Adrenal gland (tissue), 12 donors: ENCODE data around the gene ECI1. TPM values are rescaled to one million over a fixed set of nuclear protein-coding genes. Genes with fewer than 3 reads are reported as not detected.

Source experiments
- DNase-seq, 7 donors: peaks; one replicate each; pipeline ENCODE4 v3.0.0-alpha.2; 2019 to 2020
- H3K27ac ChIP-seq, 5 donors: fragments of 200-600 bp; sonication (generic) in 4 of 5; 1 replicate in 3 of 5; 2 replicates in 2 of 5; pipeline versions ENCODE4 v1.5.1 to v1.8.0; 2016 to 2020; ENCODE audit warnings: mild to moderate bottlenecking in 1 of 5
- H3K27me3 ChIP-seq: fragments of 200-600 bp; 2 replicates; pipeline ENCODE4 v1.8.0; 2021
- H3K36me3 ChIP-seq, 2 donors: fragments of 200-600 bp; replicated peaks in 1 of 2; 1 replicate in 1 of 2; 2 replicates in 1 of 2; pipeline versions ENCODE4 v1.5.1 to v1.8.0; 2018 to 2022
- H3K4me1 ChIP-seq, 2 donors: fragments of 200-600 bp; replicated peaks in 1 of 2; 1 replicate in 1 of 2; 2 replicates in 1 of 2; pipeline versions ENCODE4 v1.5.1 to v1.8.0; 2018 to 2021
- H3K4me3 ChIP-seq, 4 donors: fragments of 200-600 bp; sonication (generic) in 3 of 4; one replicate each; pipeline ENCODE4 v1.5.1; 2016 to 2018
- H3K9me3 ChIP-seq, 3 donors: fragments of 200-600 bp; sonication (generic) in 1 of 3; replicated peaks in 1 of 3; 1 replicate in 2 of 3; 2 replicates in 1 of 3; pipeline versions ENCODE4 v1.5.1 to v1.8.0; 2016 to 2021
- CTCF ChIP-seq, 6 experiments: fragments of 450-650 bp in 4 of 6; fragments of 200-600 bp in 2 of 6; sonication (generic) in 1 of 6; IDR thresholded peaks; 1 replicate in 5 of 6; 2 replicates in 1 of 6; pipeline versions ENCODE4 v1.5.1 to v1.8.0; 2016 to 2021; ENCODE audit warnings: antibody characterized with exemption in 6 of 6, mild to moderate bottlenecking in 2 of 6, moderate library complexity in 1 of 6
- POLR2A ChIP-seq, 2 donors: fragments of 450-650 bp; IDR thresholded peaks; one replicate each; pipeline ENCODE4 v1.6.1; 2017; ENCODE audit warnings: antibody characterized with exemption in 2 of 2, mild to moderate bottlenecking in 2 of 2, moderate library complexity in 1 of 2
- WGBS, 4 donors: extraction: QIAGEN DNeasy Blood & Tissue Kit in 2 of 4; methylation state at CpG; one replicate each; pipeline versions ENCODE4 v1.1.5 to v1.1.7; 2013 to 2017; 5-methylcytosine and 5-hydroxymethylcytosine counted together
- intact Hi-C, 2 donors: fragments of 100-400 bp; cut with DNase I; formaldehyde crosslinking; loops; one replicate each; pipeline versions ENCODE4 v1.14.1 to v1.15.0; 2022 to 2023
- polyA plus RNA-seq, 3 donors: library from polyadenylated mRNA; stranded (reverse); fragments of 200-250 nt in 2 of 3; fragments of 350-450 nt in 1 of 3; fragmentation: Illumina TruSeq in 1 of 3; extraction: RNeasy Lipid Tissue Mini Kit (QIAGEN cat#74804) in 1 of 3; gene quantifications; one replicate each; pipeline ENCODE4 v1.2.3, GENCODE V29; 2013 to 2014
- total RNA-seq, 9 donors: library from RNA; depleted of rRNA in 4 of 9; stranded (reverse); fragments of >200 nt in 4 of 9; fragments of 120-200 nt in 1 of 9; fragmentation: NEBNext Ultra II Directional in 1 of 9; extraction: Animal tissue kit (Norgen Biotek cat#: 25700) in 1 of 9; gene quantifications; one replicate each; pipeline versions ENCODE4 v1.1.0 to v1.2.4, GENCODE V29; 2013 to 2023
- donor health status: healthy with polysubstance abuse.
- donor health status: Bipolar disorder and iron deficiency.
- donor health status: DM: yes; HTN: yes; CAD: no.
- donor health status: DM: no; HTN: no; CAD: no.
- donor health status: DM: no; HTN: no; CAD: no.
- donor health status: DM: yes; HTN: yes; CAD: no.

The ECI1 gene
- total and polyA plus RNA-seq, 12 donors = 5.8 to 172 (median 63.7) TPM

GRCh38 chr16:2275476-2276367, 24.3 kb upstream of the ECI1 start:
- no peak for DNase-seq
- no peaks in the 10 kb centered on the region for H3K4me1 ChIP-seq
- H3K4me3 ChIP-seq = no peak overlapping the region
- TF ChIP-seq CTCF (IDR thresholded peaks at IDR 0.05) = no peak
- WGBS, 4 donors = 74 to 85% (median 82%) methylated on average over 13 to 30 of the region's 30 CpGs
- no peaks in the 10 kb centered on the region for H3K27me3 ChIP-seq
- intact Hi-C loops = no loop called here
- no peaks in the 10 kb centered on the region for H3K36me3 ChIP-seq
- no peaks in the 10 kb centered on the region for H3K9me3 ChIP-seq
- no peak overlapping the region for H3K27ac ChIP-seq

GRCh38 chr16:2273931-2274330, 22.5 kb upstream of the ECI1 start:
- intact Hi-C loops = no loop called here
- WGBS, 4 donors = 77 to 100% (median 84%) methylated on average over 2 to 10 of the region's 10 CpGs
- Histone ChIP-seq H3K27ac (no peak overlapping the region), H3K4me3 (no peak overlapping the region), H3K27me3 (no peaks in the 10 kb centered on the region), H3K4me1 (peaks cover 7 to 12% of the 10 kb centered on the region in 2 donors), H3K9me3 (no peaks in the 10 kb centered on the region), H3K36me3 (no peaks in the 10 kb centered on the region)
- DNase-seq = no peak
- no peak for TF ChIP-seq POLR2A (IDR thresholded peaks at IDR 0.05)
- no peak for TF ChIP-seq CTCF (IDR thresholded peaks at IDR 0.05)

- Histone ChIP-seq H3K27me3 (no peaks in the 10 kb centered on the region), H3K4me1 (peaks cover 7 to 12% of the 10 kb centered on the region in 2 donors), H3K4me3 (no peak overlapping the region), H3K27ac (no peak overlapping the region), H3K9me3 (no peaks in the 10 kb centered on the region), H3K36me3 (no peaks in the 10 kb centered on the region)
- TF ChIP-seq CTCF (IDR thresholded peaks at IDR 0.05) (no peak), POLR2A (IDR thresholded peaks at IDR 0.05) (no peak)
- intact Hi-C loops = no loop called here
- 71 to 97% (median 78%) methylated on average over 5 to 16 of the region's 16 CpGs for WGBS, 4 donors
- no peak for DNase-seq
These were observed 22.1 kb upstream of the ECI1 start for GRCh38 chr16:2273484-2273883.

GRCh38 chr16:2271848-2272461, 20.6 kb upstream of the ECI1 start:
- H3K27me3 ChIP-seq = no peaks in the 10 kb centered on the region
- DNase-seq = no peak
- no peaks in the 10 kb centered on the region for H3K36me3 ChIP-seq
- 83 to 91% (median 91%) methylated on average over 4 to 14 of the region's 14 CpGs; no CpG with 5 or more reads in 1 of the 4 donors for WGBS, 4 donors
- H3K9me3 ChIP-seq = no peaks in the 10 kb centered on the region
- intact Hi-C loops = no loop called here
- H3K4me3 ChIP-seq = no peak overlapping the region
- TF ChIP-seq POLR2A (IDR thresholded peaks at IDR 0.05) = no peak
- no peak for TF ChIP-seq CTCF (IDR thresholded peaks at IDR 0.05)
- no peak overlapping the region for H3K27ac ChIP-seq
- H3K4me1 ChIP-seq = peaks cover 7 to 13% of the 10 kb centered on the region in 2 donors
